HG03571 (cell line): Measurements from ENCODE around the gene TRIP10.

Experiments
- ATAC-seq: cut with Tn5 transposase; IDR thresholded peaks from one replicate; pipeline ENCODE4 v1.9.1; 2021; ENCODE audit not compliant: unreplicated experiment

The TRIP10 gene

DNA sequence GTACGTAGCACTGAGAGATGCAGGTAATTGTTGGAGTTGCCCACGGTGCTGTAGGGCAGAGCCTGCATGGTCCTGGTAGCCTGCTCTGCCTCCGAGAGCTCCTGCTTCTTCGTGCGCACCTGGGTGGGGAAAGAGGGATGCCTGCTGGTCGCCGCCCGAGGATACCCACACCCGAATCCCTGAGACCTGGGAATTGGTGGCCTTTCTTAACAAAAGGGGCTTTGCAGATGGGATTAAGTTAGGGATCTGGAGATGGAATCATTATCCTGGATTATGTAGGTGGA lies 28.5 kb upstream of the TRIP10 start:
- no peak for ATAC-seq

DNA sequence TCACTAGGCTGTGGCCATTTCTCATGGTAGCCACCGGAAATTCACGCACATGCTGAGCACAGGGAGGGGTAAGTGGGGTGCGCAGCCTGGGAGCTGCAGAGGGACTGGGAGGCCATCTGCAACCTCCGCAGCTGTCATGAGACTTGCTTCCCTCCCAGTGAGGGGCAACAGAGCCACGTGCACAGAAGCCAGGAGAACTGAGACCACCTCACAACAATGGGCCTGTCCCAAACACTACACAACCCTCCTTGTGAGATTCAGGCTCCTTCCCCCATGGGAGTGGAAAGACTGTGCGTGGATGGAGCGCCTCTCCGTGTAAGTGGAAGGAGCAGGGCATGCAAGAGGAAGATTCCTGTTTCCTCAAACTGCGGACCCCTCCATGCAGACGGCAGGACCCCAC lies 27.9 kb upstream of the TRIP10 start:
- ATAC-seq = no peak

DNA sequence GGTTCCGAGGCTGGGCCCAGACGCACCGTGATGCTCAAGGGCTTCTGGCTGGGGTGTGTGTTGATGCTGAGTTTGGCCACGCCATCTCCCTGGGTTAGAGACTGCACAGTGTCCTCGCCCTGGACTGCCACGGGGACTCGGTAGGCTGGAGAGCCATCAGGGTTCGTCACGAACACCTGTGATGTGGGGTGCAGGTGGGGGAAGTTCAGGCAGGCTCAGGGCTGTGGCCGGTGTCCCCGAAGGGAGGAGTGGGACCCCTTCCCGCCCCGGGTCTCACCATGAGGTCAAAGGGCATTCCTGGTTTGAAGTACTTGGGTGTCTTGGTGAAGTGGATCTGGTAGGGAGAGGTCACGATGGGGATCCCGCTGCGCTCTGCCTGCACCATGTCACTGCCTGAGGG lies 27.2 kb upstream of the TRIP10 start:
- no peak for ATAC-seq

DNA sequence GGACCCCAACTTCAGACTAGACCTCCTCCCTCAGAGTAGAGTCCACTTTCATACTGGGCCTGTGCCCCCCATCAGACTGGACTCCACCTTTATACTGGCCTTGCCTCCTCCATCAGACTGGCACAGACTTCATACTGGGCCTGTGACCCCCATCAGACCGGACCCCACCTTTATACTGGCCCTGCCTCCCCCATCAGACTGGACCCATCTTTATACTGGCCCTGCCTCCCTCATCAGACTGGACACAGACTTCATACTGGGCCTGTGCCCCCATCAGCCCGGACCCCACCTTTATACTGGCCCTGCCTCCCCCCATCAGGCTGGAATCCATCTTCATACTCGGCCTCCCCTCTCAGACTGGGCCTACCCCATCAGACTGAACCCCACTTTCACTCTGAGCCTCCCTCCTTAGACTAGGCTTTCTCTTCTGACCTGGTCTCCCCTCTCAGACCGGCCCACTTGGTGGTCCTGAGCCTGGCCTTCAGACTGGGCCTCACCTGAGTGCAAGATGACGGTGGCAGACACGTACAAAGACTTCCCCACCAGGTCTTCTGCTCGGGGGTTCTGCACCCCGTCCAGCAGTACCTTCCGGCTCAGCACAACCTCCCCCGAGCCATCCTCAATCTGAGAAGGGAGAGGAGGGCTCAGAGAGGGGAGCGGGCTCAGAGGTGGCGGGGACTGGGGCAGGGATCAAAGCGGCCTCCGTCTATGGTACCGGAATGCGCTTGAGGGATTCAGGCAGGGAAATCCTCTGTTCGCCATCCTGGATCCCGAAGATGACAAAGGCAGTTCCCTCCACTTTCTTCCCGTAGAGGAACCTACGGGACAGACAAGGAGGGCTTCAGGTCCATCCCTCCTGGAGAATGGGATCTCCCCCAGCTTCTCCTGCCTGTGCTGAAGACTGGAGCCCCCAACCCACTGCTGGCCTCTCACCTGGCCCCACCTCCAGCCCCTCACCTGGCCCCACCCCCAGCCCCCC lies 26.5 kb upstream of the TRIP10 start:
- no peak for ATAC-seq

DNA sequence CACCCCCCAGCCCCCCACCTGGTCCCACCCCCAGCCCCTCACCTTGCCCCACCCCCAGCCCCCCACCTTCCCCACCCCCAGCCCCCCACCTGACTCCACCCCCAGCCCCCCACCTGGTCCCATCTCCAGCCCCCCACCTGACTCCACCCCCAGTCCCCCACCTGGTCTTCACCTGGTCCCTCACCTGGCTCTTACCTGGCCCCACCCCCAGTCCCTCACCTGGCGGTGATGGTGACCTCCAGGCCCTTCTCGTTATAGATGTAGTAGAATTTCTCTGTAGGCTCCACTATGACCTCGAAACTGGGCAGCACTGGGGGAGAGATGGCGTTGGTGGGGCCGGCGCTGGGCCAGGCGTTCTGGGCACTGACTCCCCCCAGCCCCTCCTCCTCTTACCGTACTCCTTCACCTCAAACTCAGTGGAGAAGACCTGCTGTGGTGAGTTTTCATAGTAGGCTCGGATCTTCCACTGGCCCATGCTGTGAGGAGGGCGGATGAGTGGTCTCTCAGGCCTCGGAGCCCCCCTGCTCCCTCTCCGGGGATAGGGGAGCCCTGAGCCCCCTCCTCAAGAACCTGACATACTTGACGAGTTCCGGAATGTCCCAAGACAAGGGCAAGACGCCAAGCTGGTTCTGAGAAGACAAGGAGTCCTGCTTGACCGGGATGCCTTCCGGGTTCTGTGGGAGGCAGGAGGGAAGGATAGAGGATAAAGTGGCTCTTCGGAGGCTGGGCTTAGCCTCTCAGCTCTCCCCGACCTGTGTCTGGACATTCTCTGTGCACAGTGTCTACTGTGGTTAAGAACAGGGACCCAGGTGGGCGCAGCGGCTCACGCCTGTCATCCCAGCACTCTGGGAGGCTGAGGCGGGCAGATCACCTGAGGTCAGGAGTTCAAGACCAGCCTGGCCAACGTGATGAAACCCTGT lies 25.4 kb upstream of the TRIP10 start:
- ATAC-seq = no peak

DNA sequence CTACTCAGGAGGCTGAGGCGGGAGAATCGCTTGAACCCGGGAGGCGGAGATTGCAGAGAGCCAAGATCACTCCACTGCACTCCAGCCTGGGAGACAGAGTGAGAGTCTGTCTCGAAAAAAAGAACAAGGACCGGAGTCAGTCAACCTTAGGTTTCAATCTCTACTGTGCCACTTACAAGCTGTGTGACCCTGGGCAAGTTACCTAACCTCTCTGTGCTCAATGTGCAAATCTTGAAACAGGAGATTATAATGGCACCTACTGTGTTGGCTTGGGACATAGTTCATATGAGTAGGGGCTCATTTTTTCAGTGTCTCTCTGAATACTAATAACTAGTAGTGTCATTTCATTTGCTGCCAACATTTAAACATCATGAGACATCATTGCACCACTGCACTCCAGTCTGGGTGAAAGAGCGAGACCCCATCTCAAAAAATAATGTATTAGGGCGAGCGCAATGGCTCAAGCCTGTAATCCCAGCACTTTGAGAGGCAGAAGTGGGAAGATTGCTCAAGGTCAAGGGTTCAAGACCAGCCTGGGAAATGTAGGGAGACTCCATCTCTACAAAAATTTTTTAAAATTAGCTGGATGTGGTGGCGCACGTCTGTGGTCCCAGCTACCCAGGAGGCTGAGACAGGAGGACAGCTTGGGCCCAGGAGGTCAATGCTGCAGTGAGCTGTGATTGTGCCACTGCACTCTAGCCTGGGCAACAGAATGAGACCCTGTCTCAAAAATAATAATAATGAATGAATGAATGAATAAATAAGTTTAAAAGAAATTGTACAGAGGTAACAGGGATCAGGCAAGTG lies 24.5 kb upstream of the TRIP10 start:
- ATAC-seq = no peak

DNA sequence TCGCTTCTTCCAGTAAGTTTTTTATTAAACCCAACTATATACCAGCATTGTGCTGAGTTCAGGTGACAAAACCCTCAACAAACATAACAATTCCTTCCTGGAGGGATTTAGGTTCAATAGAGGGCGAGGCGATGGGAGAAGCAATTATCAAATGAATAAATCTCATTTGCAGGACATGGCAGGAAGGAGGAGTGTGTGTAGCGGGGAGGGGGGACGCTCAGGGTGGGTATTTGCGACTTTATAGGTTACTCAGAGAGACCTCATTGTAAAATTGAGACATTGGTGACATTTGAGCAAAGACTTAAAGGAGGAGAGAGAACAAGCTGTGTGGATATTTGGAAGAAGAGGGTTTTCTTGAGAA lies 22.9 kb upstream of the TRIP10 start:
- no peak for ATAC-seq

DNA sequence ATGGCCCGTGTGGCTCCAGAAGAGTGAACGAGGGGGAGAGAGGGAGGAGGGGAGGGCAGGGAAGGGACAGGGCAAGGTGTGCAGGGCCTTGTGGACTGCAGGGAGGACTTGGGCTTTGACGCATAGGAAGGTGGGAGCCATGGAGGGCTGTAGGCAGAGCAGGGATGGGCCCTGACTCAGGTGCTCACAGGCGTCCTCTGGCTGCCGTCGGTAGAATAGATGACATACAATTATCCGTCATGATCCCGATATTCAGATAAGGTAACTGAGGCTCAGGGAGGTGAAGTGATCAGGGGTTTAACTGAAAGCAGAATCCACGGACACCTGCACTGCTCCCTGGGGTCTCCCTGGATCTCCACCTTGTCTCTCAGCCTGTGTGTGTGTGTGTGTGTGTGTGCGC lies 22.4 kb upstream of the TRIP10 start:
- no peak for ATAC-seq

DNA sequence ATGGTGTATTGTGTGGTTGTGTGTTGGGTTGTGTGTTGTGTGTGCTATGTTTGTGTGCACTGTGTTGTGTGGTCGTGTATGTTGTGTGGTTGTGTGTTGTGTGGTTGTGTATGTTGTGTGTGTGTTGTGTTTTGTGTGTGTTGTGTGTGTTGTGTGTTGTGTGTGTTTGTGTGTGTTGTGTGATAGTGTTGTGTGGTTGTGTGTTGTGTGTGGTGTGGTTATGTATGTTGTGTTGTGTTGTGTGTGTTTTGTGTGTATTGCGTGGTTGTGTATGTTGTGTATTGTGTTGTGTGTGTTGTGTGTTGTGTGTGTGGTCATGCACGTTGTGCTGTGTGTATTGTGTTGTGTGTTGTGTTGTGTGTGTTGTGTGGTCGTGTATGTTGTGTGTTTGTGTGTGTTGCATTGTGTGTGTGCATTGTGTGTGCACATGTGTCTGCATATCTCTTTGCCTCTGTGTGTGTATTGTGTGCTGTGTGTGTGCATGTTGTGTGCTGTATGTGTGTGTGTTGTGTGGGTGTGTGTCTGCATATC lies 22.0 kb upstream of the TRIP10 start:
- ATAC-seq = no peak

DNA sequence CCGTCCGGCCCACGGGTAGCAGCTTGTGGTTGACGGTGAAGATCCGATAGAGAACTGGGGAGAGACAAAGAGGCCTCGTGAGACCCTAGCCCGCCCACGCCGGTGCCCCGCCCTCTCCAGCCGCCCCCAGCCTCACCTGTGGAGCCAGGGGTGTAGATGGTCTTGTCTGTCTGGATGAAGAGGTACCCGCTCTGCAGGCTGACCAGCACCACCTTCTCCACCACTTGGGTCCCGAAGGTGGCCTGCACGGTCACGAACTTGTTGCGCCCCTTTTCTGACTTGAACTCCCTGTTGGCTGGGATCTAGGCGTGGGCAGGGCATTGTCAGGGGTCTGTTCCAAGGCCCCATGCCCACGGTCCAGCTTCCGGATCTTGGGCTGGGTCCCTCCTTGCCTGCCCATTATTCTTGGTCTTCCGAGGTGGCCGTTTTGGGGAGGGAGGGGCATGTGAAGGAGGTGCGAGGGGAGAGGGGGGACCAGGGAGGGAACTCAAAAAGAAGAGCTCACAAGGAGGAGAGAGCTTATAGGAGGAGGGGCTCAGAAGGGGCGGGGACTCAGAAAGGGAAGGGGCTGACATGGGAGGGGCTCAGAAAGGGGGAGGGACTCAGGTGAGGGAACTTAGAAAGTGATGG lies 21.3 kb upstream of the TRIP10 start:
- no peak for ATAC-seq

DNA sequence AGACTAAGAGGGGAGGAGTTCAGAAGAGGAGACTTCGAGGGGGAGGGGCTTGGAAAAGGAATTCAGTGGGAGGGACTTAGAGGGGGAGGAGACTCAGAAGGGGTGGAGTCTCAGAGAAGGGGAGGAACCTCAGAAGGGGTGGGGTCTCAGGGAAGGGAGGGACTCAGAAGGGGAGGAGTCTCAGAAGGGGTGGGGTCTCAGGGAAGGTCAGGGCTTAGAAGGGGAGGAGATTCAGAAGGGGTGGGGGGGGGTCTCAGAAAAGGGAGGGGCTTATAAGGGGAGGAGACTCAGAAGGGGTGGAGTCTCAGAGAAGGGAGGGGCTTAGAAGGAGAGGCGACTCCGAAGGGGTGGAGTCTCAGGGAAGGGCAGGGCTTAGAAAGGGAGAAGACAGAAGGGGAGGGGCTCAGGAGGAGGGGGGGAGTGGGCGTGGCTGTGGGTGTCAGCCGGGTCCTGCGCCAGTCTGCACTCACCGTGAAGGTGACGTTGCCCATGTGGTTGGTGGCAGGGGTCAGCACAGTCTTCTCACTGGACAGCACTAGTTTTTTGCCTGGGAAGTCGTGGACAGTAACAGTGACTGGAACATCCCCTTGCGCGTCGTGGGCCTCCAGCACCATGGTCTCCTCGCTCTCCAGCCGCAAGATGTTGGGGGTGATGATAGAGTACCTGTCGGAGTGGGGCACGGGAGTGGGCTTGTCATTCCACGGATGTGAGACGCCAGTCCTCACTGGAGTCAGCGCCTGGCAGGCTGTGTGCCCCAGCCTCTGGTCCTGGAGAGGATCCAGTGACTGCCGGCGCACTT lies 20.5 kb upstream of the TRIP10 start:
- ATAC-seq = no peak

DNA sequence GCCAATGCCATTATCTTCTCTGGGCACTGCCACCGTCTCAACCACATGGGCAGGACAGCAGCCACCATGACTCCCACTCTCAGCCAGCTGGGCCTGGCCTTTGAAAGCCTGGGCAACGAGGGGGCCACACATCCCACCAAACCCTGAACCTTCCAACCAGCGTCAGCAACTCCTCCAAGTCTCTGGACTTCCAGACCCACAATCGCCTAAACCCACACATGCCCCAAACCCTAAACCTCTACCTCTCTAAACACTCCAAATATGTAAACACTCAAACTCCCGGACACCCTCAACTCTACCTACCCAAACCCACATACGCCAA lies 20.0 kb upstream of the TRIP10 start:
- ATAC-seq = no peak

DNA sequence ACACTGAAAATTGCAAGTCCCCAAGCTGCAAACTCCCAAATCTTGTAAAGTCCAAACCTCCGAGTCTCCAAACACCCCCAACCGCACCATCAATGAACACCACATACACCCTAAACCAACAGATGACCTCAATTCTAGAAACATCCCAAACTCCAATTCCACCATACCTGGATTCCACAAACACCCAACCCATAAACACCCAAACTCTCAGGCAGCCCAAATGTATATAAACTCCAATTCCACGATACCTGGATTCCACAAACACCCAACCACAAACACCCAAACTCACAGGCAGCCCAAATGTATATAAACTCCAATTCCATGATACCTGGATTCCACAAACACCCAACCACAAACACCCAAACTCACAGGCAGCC lies 19.5 kb upstream of the TRIP10 start:
- no peak for ATAC-seq

DNA sequence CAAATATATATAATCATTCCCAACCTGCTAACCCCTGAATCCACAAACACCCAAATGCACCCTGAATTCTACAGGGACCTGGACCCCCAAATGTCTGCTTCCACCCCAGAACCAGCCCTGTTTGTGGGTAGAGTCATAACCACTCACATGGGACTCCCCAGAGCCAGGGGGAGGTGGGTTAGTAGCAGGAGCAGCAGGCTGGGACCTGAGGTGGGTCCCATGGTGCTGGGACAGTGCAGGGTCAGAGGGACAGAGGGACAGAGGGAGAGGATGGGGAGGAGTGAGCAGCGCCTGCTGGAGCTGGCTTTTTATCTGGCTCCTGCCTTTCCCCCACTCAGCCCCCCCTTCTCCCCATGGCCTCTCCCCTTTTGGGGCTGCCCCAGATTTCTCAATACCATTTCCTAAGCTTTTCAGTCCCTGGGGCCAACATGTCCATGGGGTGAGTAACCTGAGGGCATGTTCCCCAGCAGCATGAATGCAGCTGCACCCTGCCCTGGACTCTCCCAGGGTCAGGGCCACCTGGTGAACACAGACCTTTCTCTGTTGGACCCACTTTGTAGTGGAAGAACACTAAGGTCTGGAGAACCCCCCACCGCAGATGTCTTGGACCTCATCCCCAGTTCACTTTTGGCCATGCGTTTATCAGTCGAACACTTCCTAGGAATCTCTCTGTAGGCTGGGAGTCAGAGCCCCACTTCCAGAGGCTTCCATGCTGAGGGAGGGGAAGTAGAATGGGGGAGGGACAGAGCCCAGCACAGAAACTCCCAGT lies 18.9 kb upstream of the TRIP10 start, which contains the start of gene C3:
C3 (minus strand) TSS at position 282 of the 769 bp plus-strand sequence; CDS start at position 221, 61 bp downstream.
- ATAC-seq = no peak

DNA sequence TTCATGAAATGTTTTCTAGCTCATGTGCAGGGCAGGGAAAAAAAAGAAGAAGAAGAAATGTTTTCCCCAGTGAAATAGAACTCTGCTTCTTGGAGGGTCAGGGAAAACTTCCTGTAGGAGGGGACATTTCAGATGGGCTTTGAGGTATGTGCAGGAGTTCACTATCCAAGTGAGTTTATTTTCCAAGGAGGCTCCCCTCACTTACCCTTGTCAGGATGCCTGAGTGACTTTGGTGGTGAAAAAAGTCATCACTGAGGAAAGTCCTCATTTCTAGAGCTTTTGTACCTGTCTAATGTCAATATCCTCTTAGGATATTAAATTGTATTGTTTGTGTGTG lies 18.4 kb upstream of the TRIP10 start:
- no peak for ATAC-seq

DNA sequence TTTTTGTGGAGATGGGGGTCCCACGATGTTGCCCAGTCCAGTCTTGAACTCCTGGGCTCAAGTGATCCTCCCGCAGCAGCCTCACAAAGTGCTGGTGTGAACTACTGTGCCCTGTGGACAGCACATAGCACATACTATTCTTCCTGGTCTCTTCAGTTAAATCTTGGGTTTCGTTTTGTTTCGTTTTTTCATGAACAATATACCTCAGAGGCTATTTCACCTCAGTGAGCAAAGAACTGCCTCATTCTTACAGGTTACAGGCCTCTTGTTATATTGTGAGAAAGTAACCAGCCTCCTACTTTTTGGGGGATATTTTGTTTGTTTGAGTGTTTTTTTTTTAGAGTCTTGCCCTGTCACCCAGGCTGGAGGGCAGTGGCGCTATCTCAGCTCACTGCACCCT lies 17.7 kb upstream of the TRIP10 start:
- ATAC-seq = peak; percentile 53

DNA sequence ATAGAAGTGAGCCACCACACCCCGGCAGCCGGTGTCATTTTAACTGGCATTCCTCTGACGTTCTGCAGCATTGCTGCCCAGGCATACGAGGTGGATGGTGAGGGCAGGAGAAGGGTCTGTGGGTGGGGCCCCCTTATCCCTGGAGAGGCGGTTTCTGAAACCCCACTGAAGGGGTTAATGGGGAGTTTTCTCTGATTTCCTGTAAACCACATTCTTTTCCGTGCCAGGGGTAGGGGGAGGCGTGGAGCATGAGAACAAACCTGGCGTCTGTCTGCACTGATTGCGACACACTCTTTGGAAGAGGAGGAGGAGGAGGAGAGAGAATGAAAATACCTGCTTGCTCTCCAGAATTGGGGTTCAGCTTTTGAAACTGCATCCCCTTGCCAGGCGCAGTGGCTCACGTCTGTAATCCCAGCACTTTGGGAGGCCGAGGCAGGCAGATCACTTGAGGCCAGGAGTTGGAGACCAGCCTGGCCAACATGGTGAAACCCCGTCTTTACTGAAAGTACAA lies 16.3 kb upstream of the TRIP10 start:
- ATAC-seq = no peak

DNA sequence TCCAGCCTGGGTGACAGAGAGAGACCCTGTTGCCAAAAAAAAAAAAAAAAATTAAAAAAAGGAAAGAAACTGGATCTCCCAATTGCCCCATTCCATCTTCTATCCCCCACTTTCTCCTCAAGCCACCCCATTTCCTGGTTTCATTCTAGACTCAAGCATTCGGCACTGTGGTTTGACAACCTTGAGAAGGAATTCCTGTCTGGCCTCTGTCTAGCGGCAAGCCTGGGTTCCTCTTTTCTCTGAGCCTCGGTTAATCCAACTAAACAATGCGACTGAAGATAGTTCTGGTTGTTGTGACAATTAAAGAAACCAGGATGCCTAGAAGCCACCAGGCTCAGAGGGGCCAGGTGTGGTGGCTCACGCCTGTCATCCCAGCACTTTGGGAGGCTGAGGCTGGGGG lies 15.7 kb upstream of the TRIP10 start:
- ATAC-seq = no peak
